B cell (primary cell): ENCODE measurements around the gene DAB2IP. TPM values are rescaled to one million over a fixed set of nuclear protein-coding genes. Genes with fewer than 3 reads are reported as not detected.

Experiments used
- ATAC-seq: fragments of 200-7000 bp; cut with Tn5 transposase; one replicate; pipeline ENCODE4 v1.10.0; 2021; ENCODE audit warnings: low read depth, mild to moderate bottlenecking, moderate number of reproducible peaks, moderate library complexity
- CTCF ChIA-PET: fragments of 350-600 bp; sonication (Branson Sonifier 250); formaldehyde crosslinking; loops from one replicate; lab custom pipeline; 2021; ENCODE audit warnings: antibody characterized with exemption, inconsistent platforms; lab: Charles Lee
- POLR2A ChIA-PET: fragments of 350-600 bp; sonication (Branson Sonifier 250); formaldehyde crosslinking; loops from one replicate; lab custom pipeline; 2021; ENCODE audit warnings: antibody characterized with exemption; lab: Charles Lee
- DNase-seq: peaks from one replicate; pipeline ENCODE4 v3.0.0; 2013
- H2AFZ ChIP-seq: 2 replicates; pipeline ENCODE4 v1.6.1; 2012; ENCODE audit warnings: mild to moderate bottlenecking, low read depth, low read length; ENCODE audit not compliant: insufficient read depth, poor library complexity, severe bottlenecking
- H3K27ac ChIP-seq, 2 donors: 1 replicate in 1 of 2; 2 replicates in 1 of 2; pipeline ENCODE4 v1.5.1; 2012 to 2013; ENCODE audit warnings: low read length in 2 of 2, mild to moderate bottlenecking in 2 of 2, moderate library complexity in 1 of 2
- H3K27me3 ChIP-seq, 4 experiments: fragments of 200-600 bp in 1 of 4; sonication (generic) in 1 of 4; replicated peaks in 1 of 4; 1 replicate in 2 of 4; 2 replicates in 2 of 4; pipeline versions ENCODE4 v1.6.1 to v1.7.0; 2013 to 2016; ENCODE audit warnings: low read length in 3 of 4, mild to moderate bottlenecking in 2 of 4, mixed read lengths in 1 of 4, moderate library complexity in 1 of 4; ENCODE audit not compliant: insufficient read depth in 4 of 4, control insufficient read depth in 3 of 4; ENCODE audit errors: control extremely low read depth in 1 of 4
- H3K36me3 ChIP-seq, 2 experiments: replicated peaks in 1 of 2; 1 replicate in 1 of 2; 2 replicates in 1 of 2; pipeline versions ENCODE4 v1.6.1 to v1.7.1; 2013; ENCODE audit warnings: low read length in 1 of 2; ENCODE audit not compliant: insufficient read depth in 2 of 2, control insufficient read depth in 1 of 2; ENCODE audit errors: control extremely low read depth in 1 of 2, extremely low read depth in 1 of 2
- H3K4me1 ChIP-seq, 2 donors: fragments of 200-600 bp in 1 of 2; sonication (generic) in 1 of 2; 1 replicate in 1 of 2; 2 replicates in 1 of 2; pipeline versions ENCODE4 v1.5.1 to v1.6.1; 2013 to 2017; ENCODE audit warnings: low read length in 2 of 2; ENCODE audit not compliant: control insufficient read depth in 2 of 2, insufficient read depth in 2 of 2
- H3K4me2 ChIP-seq: replicated peaks from 2 replicates; pipeline ENCODE3; 2012; ENCODE audit warnings: mild to moderate bottlenecking, low read depth, low read length; ENCODE audit not compliant: poor library complexity, severe bottlenecking
- H3K4me3 ChIP-seq, 5 experiments: fragments of 200-600 bp in 1 of 5; sonication (generic) in 1 of 5; 1 replicate in 3 of 5; 2 replicates in 2 of 5; pipeline versions ENCODE4 v1.5.1 to v1.7.0; 2011 to 2016; ENCODE audit warnings: low read length in 4 of 5, mild to moderate bottlenecking in 4 of 5, low read depth in 2 of 5, control low read depth in 1 of 5, moderate library complexity in 1 of 5; ENCODE audit not compliant: insufficient read depth in 1 of 5; ENCODE audit errors: control extremely low read depth in 1 of 5, extremely low read depth in 1 of 5
- H3K79me2 ChIP-seq: fragments of 200-600 bp; sonication (generic); one replicate; pipeline ENCODE4 v1.6.0; 2016; ENCODE audit warnings: low read length; ENCODE audit not compliant: control insufficient read depth, insufficient read depth
- H3K9ac ChIP-seq: fragments of 200-600 bp; sonication (generic); 2 replicates; pipeline ENCODE4 v1.6.1; 2017; ENCODE audit warnings: mild to moderate bottlenecking, low read length, moderate library complexity
- H3K9me3 ChIP-seq, 3 donors: one replicate each; pipeline versions ENCODE4 v1.6.1 to v1.7.1; 2013; ENCODE audit warnings: low read length in 2 of 3; ENCODE audit not compliant: control insufficient read depth in 2 of 3, insufficient read depth in 1 of 3; ENCODE audit errors: control extremely low read depth in 1 of 3
- H4K20me1 ChIP-seq: 2 replicates; pipeline ENCODE4 v1.6.0; 2012; ENCODE audit warnings: mild to moderate bottlenecking, low read length; ENCODE audit not compliant: insufficient read depth, control insufficient read depth, poor library complexity, severe bottlenecking
- H3K27ac Mint-ChIP-seq: one replicate; pipeline ENCODE4 v1.8.0; 2021; ENCODE audit warnings: mixed read lengths
- H3K27me3 Mint-ChIP-seq: one replicate; pipeline ENCODE4 v1.8.0; 2021; ENCODE audit warnings: mixed read lengths
- H3K4me1 Mint-ChIP-seq: one replicate; pipeline ENCODE4 v1.8.0; 2021; ENCODE audit warnings: mixed read lengths
- H3K4me3 Mint-ChIP-seq: one replicate; pipeline ENCODE4 v1.8.0; 2021; ENCODE audit warnings: mixed read lengths
- H3K9me3 Mint-ChIP-seq: one replicate; pipeline ENCODE4 v1.8.0; 2022; ENCODE audit warnings: mixed read lengths; ENCODE audit not compliant: insufficient read depth
- EZH2 ChIP-seq: IDR thresholded peaks from 2 replicates; pipeline ENCODE4 v1.6.1; 2012; ENCODE audit warnings: borderline replicate concordance, low read depth, mild to moderate bottlenecking, moderate library complexity, low read length; ENCODE audit not compliant: insufficient read depth, poor library complexity, severe bottlenecking
- WGBS: methylation state at CpG from one replicate; pipeline ENCODE4 v1.1.5; 2013; ENCODE audit warnings: missing lambda C conversion rate; ENCODE audit not compliant: insufficient coverage; 5-methylcytosine and 5-hydroxymethylcytosine counted together
- intact Hi-C: fragments of 100-400 bp; cut with micrococcal nuclease; formaldehyde crosslinking; loops from one replicate; pipeline ENCODE4 v1.10.0; 2022
- polyA plus RNA-seq: library from polyadenylated mRNA; depleted of rRNA; stranded (reverse); fragments of >200 nt; gene quantifications from 2 replicates; pipeline ENCODE4 v1.2.3, GENCODE V29; 2012
- total RNA-seq, 2 donors: library from RNA; stranded (reverse); fragments of 120-200 nt in 1 of 2; gene quantifications; 1 replicate in 1 of 2; 2 replicates in 1 of 2; pipeline versions ENCODE4 v1.2.3 to v1.2.4, GENCODE V29; 2013 to 2022
- TF ChIP-seq, protein P1 (sequence below): fragments of 200-600 bp; IDR thresholded peaks from one replicate; pipeline ENCODE4 v1.8.0; 2022; ENCODE audit warnings: antibody characterized with exemption, mild to moderate bottlenecking

Gene DAB2IP
- total and polyA plus RNA-seq, 2 donors (not counting 1 experiment from before 2014, with no cell fraction given) = 1.1 to 3.9 TPM

DNA sequence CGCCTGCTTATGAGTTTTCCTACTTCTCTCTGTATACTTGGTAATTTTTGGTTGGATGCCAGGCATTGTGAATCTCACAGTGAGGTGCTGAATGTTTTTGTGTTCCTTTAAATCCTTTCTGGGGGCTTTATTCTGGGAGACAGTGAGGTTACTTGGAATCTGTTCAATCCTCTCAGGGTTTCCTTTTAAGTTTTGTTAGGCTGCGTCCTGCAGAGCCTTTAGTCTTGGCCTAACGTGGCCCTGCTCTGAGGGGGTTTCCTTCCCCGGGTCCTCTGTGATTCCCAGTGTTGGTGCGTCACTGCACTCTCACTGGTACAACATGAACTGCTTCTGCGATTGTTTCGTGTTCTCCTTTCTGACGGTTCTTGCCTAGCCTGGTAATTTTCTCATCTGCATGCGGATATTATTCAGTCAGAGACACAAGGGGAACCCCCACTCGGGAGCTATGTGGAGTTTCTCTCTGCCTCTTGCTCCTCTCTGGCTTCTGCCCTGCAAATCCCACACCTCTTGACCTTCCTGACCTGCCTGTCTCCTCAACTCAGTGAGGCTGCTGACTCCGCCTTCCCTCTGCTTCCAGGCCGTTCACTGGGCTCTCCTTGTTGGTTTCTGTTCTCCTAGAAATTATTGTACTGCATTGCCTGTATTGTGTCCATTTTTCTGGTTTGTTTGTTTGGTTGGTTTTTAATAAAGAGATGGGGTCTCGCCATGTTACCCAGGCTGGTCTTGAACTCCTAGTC lies 128.1 kb downstream of the DAB2IP start:
- Histone ChIP-seq H3K27me3 (no peaks in the 10 kb centered on the region), H3K4me2 (no peak overlapping the region), H3K4me1 (no peaks in the 10 kb centered on the region), H3K79me2 (no peaks in the 10 kb centered on the region), H3K36me3 (no peaks in the 10 kb centered on the region), H4K20me1 (no peaks in the 10 kb centered on the region), H3K9me3 (peaks cover 0 to 5% (median 0%) of the 10 kb centered on the region in 3 donors), H2AFZ (no peak overlapping the region), H3K9ac (no peak overlapping the region), H3K27ac (no peak overlapping the region), H3K4me3 (no peak overlapping the region)
- Mint-ChIP-seq H3K4me1 (peaks cover 11% of the 10 kb centered on the region), H3K4me3 (no peak overlapping the region), H3K9me3 (no peaks in the 10 kb centered on the region), H3K27me3 (no peaks in the 10 kb centered on the region), H3K27ac (no peak overlapping the region)
- CTCF ChIA-PET = no interaction called here
- no peak for DNase-seq
- POLR2A ChIA-PET = no interaction called here
- peak; percentile 33 for ATAC-seq
- WGBS = 86% methylated on average over 10 of the region's 13 CpGs
- intact Hi-C loops = no loop called here
- TF ChIP-seq, protein P1, sequence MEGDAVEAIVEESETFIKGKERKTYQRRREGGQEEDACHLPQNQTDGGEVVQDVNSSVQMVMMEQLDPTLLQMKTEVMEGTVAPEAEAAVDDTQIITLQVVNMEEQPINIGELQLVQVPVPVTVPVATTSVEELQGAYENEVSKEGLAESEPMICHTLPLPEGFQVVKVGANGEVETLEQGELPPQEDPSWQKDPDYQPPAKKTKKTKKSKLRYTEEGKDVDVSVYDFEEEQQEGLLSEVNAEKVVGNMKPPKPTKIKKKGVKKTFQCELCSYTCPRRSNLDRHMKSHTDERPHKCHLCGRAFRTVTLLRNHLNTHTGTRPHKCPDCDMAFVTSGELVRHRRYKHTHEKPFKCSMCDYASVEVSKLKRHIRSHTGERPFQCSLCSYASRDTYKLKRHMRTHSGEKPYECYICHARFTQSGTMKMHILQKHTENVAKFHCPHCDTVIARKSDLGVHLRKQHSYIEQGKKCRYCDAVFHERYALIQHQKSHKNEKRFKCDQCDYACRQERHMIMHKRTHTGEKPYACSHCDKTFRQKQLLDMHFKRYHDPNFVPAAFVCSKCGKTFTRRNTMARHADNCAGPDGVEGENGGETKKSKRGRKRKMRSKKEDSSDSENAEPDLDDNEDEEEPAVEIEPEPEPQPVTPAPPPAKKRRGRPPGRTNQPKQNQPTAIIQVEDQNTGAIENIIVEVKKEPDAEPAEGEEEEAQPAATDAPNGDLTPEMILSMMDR = no peak
- TF ChIP-seq EZH2 = no peak
